Hepatocyte (in vitro differentiated cells): ENCODE results near the gene TMEM86B. TPM values are rescaled to one million over a fixed set of nuclear protein-coding genes. Genes with fewer than 3 reads are reported as not detected.

Experiments
- DNase-seq: peaks from one replicate; pipeline ENCODE4 v3.0.0-alpha.2; 2016; ENCODE audit warnings: low spot score
- H2AFZ ChIP-seq: fragments of 200-600 bp; sonication (generic); 2 replicates; pipeline ENCODE4 v1.6.0; 2016; ENCODE audit warnings: antibody characterized with exemption, mild to moderate bottlenecking
- H3K27ac ChIP-seq: fragments of 200-600 bp; sonication (generic); 2 replicates; pipeline ENCODE4 v1.5.1; 2016; ENCODE audit warnings: mild to moderate bottlenecking
- H3K27me3 ChIP-seq: fragments of 200-600 bp; sonication (generic); 2 replicates; pipeline ENCODE4 v1.6.1; 2016
- H3K36me3 ChIP-seq: fragments of 200-600 bp; sonication (generic); replicated peaks from 2 replicates; pipeline ENCODE4 v1.5.1; 2016; ENCODE audit warnings: low read depth; ENCODE audit not compliant: insufficient read depth
- H3K4me1 ChIP-seq: fragments of 200-600 bp; sonication (generic); 2 replicates; pipeline ENCODE4 v1.5.1; 2016; ENCODE audit warnings: mild to moderate bottlenecking, moderate library complexity; ENCODE audit not compliant: insufficient read depth
- H3K4me2 ChIP-seq: fragments of 200-600 bp; sonication (generic); 2 replicates; pipeline ENCODE4 v1.6.0; 2016
- H3K4me3 ChIP-seq: fragments of 200-600 bp; sonication (generic); 2 replicates; pipeline ENCODE4 v1.5.1; 2016; ENCODE audit warnings: mild to moderate bottlenecking
- H3K79me2 ChIP-seq: fragments of 200-600 bp; sonication (generic); 2 replicates; pipeline ENCODE4 v1.6.0; 2017; ENCODE audit warnings: mild to moderate bottlenecking
- H3K9me2 ChIP-seq: fragments of 200-600 bp; sonication (generic); replicated peaks from 2 replicates; pipeline ENCODE4 v1.6.0; 2017; ENCODE audit warnings: mild to moderate bottlenecking; ENCODE audit not compliant: insufficient read depth
- H3K9me3 ChIP-seq: fragments of 200-600 bp; sonication (generic); 2 replicates; pipeline ENCODE4 v1.5.1; 2016; ENCODE audit warnings: low read depth, mild to moderate bottlenecking
- H4K20me1 ChIP-seq: fragments of 200-600 bp; sonication (generic); 2 replicates; pipeline ENCODE4 v1.6.0; 2016; ENCODE audit warnings: mild to moderate bottlenecking; ENCODE audit not compliant: insufficient read depth, poor library complexity, severe bottlenecking
- CTCF ChIP-seq: fragments of 200-600 bp; sonication (generic); IDR thresholded peaks from 2 replicates; pipeline ENCODE4 v1.5.1; 2016; ENCODE audit warnings: antibody characterized with exemption, mild to moderate bottlenecking; ENCODE audit not compliant: poor library complexity
- EZH2 ChIP-seq: fragments of 200-600 bp; sonication (generic); IDR thresholded peaks from 2 replicates; pipeline ENCODE4 v1.6.1; 2016; ENCODE audit warnings: antibody characterized with exemption, mild to moderate bottlenecking, borderline replicate concordance
- EZH2phosphoT487 ChIP-seq: fragments of 200-600 bp; sonication (generic); IDR thresholded peaks from one replicate; pipeline ENCODE4 v1.6.1; 2018; ENCODE audit warnings: antibody characterized with exemption, mild to moderate bottlenecking, low read depth, moderate library complexity; ENCODE audit not compliant: unreplicated experiment, severe bottlenecking
- WGBS: methylation state at CpG from one replicate; pipeline ENCODE4 v1.1.6; 2016; ENCODE audit warnings: low lambda C conversion rate; ENCODE audit errors: missing lambda C conversion rate; 5-methylcytosine and 5-hydroxymethylcytosine counted together
- polyA plus RNA-seq: library from polyadenylated mRNA; unstranded; fragments of >200 nt; fragmentation: Nextera tagmentation; extraction: Ambion mirVana; gene quantifications from 2 replicates; pipeline ENCODE4 v1.2.1, GENCODE V29; 2016
- total RNA-seq: library from RNA; depleted of rRNA; stranded (reverse); fragments of >200 nt; gene quantifications from 2 replicates; pipeline ENCODE4 v1.2.3, GENCODE V29; 2014

Gene TMEM86B
- total and polyA plus RNA-seq, 2 experiments from 2014 or later = 21.1 to 62.3 TPM

GRCh38 chr19:55232286-55232602, 3.7 kb upstream of the TMEM86B start:
- Histone ChIP-seq H3K79me2 (peaks cover 7% of the 10 kb centered on the region), H3K27ac (no peak overlapping the region), H4K20me1 (no peaks in the 10 kb centered on the region), H3K4me3 (no peak overlapping the region), H2AFZ (no peak overlapping the region), H3K9me3 (no peaks in the 10 kb centered on the region), H3K4me2 (no peak overlapping the region), H3K27me3 (no peaks in the 10 kb centered on the region), H3K4me1 (peaks cover 19% of the 10 kb centered on the region), H3K36me3 (no peaks in the 10 kb centered on the region), H3K9me2 (no peaks in the 10 kb centered on the region)
- TF ChIP-seq CTCF (no peak), EZH2phosphoT487 (no peak), EZH2 (no peak)
- DNase-seq = no peak
- 88% methylated on average over 12 of the region's 12 CpGs for WGBS

- 94% methylated on average over 28 of the region's 30 CpGs for WGBS
- Histone ChIP-seq H3K79me2 (peaks cover 13% of the 10 kb centered on the region), H3K9me2 (no peaks in the 10 kb centered on the region), H3K36me3 (no peaks in the 10 kb centered on the region), H3K4me3 (no peak overlapping the region), H3K9me3 (no peaks in the 10 kb centered on the region), H2AFZ (no peak overlapping the region), H3K27me3 (no peaks in the 10 kb centered on the region), H3K27ac (no peak overlapping the region), H3K4me2 (no peak overlapping the region), H3K4me1 (peaks cover 19% of the 10 kb centered on the region), H4K20me1 (no peaks in the 10 kb centered on the region)
- TF ChIP-seq EZH2phosphoT487 (no peak), EZH2 (no peak)
- no peak for DNase-seq
Observed at GRCh38 chr19:55231391-55232285, 3.1 kb upstream of the TMEM86B start.

GRCh38 chr19:55230780-55231179, 2.2 kb upstream of the TMEM86B start:
- WGBS = 93% methylated on average over 12 of the region's 13 CpGs

More at GRCh38 chr19:55230780-55231179, 2.2 kb upstream of the TMEM86B start:
- Histone ChIP-seq H3K36me3 (no peaks in the 10 kb centered on the region), H2AFZ (no peak overlapping the region), H3K79me2 (peaks cover 19% of the 10 kb centered on the region), H3K27me3 (no peaks in the 10 kb centered on the region), H4K20me1 (no peaks in the 10 kb centered on the region), H3K4me1 (peaks cover 19% of the 10 kb centered on the region), H3K4me2 (no peak overlapping the region), H3K27ac (no peak overlapping the region), H3K9me2 (no peaks in the 10 kb centered on the region), H3K4me3 (no peak overlapping the region), H3K9me3 (no peaks in the 10 kb centered on the region)
- no peak for DNase-seq
- TF ChIP-seq CTCF (no peak), EZH2 (no peak), EZH2phosphoT487 (no peak)
